Measurements from ENCODE around the gene ITK.

The ITK gene

DNA sequence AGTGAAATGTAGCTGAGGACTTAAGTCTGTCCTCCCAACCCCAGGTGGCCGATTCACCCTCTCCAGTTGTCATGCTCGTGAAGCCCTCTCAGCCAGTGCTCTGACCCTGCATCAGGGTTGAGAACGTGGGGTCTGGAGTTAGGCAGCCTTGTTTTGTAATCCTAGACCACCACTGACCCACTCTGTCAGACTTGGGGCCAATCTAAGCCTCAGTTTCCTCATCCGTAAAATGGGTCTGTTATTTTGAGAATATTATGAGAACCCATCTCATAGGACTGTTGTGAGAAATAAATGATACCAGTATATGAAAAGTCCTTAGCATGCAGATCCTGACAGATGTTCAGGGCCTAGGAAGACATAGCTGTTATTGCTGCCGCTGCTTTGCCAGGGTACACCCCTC is 122.4 kb downstream of the ITK start:
- Histone ChIP-seq H3K36me3 (ENCODE audit: control insufficient read depth, insufficient read depth, low read length) (no peaks in the 10 kb centered on the region), H3K4me1 (ENCODE audit: control insufficient read depth, insufficient read depth, low read length) (no peaks in the 10 kb centered on the region), H3K27ac (ENCODE audit: low read depth, low read length) (no peak overlapping the region), H3K27me3 (ENCODE audit: control insufficient read depth, insufficient read depth, low read length) (no peaks in the 10 kb centered on the region), H3K9ac (ENCODE audit: low read length) (no peak overlapping the region), H3K4me3 (ENCODE audit: low read length) (no peak overlapping the region)

DNA sequence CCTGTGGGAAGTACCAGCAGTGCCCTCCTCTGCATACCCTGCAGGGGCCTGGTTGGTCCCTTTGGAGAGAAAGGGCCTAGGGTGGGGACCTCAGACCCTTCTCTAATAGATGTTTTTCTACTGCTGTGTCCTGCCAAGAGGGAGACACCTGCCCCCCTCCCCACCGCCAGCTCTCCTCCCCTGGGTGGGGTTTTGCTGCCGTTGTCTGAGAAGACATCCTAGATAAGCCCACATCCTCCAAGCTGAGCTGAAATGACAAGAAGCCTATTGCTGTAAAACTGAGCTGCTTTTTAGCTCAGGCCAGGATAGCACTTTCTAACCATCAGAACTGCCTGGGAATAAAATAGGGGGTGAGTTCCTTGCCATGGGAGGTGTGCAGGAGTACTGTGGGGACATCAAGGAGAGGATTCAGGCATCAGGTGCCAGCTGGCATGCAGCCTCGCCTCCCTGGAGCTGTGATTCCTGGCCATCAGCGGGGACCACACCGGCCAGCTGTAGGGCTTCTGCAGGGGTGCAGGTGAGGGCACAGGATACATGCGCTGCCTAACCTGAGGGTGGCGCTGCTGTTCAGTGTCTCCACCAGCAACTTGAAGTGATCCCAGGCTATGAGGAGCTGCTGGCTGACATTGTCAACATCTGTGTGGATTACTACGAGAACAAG is 123.2 kb downstream of the ITK start:
- Histone ChIP-seq H3K4me1 (ENCODE audit: control insufficient read depth, insufficient read depth, low read length) (no peaks in the 10 kb centered on the region), H3K27ac (ENCODE audit: low read depth, low read length) (no peak overlapping the region), H3K9ac (ENCODE audit: low read length) (no peak overlapping the region), H3K27me3 (ENCODE audit: control insufficient read depth, insufficient read depth, low read length) (no peaks in the 10 kb centered on the region), H3K4me3 (ENCODE audit: low read length) (no peak overlapping the region), H3K36me3 (ENCODE audit: control insufficient read depth, insufficient read depth, low read length) (no peaks in the 10 kb centered on the region)

Data from rectal smooth muscle tissue (tissue), 1 donor.